Measurements from ENCODE around the gene KDM4B.

Gene KDM4B

DNA sequence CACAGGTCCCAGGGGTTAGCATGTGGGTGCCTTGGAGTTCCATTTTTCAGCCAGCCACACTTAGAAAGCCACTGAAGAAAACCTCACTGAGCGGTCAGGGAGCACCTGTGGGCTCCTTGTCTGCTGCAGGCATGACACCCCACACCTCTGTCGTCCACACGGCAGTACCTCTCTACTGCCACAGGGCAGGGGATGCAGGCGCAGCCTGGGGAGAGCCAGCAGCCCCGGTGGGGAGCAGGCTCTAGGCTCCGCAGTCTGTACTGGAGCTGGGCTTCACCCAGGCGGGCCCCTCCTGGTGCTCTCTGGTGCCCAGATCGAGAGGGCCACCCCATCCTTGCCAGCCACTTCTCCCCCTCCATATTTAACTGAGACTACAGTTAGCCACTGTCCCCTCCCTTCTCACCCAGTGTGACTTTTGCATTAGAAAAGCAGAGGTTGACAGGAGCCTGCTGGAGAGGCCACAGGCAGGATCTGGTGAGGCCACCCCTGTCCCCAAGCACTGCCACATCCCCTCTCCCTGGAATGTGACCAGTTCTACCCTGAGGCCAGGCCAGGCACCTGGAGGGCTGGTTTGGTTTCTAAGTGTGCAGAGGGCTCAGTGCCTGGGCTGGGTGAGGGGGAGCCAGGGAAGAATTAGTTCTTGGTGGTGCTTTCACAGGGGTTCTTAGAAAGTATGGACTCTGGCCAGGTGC lies 104.4 kb downstream of the KDM4B start:
- Histone ChIP-seq H3K36me3 (ENCODE audit: control insufficient read depth, insufficient read depth, low read length) (peaks cover 22% of the 10 kb centered on the region), H3K9me3 (ENCODE audit: control insufficient read depth, insufficient read depth, low read length) (no peaks in the 10 kb centered on the region), H3K27me3 (ENCODE audit: control insufficient read depth, insufficient read depth, low read length) (no peaks in the 10 kb centered on the region), H3K9ac (ENCODE audit: low read depth, low read length) (peak overlapping the region; percentile 54), H3K4me3 (ENCODE audit: low read depth, low read length) (no peak overlapping the region), H3K4me1 (ENCODE audit: control insufficient read depth, insufficient read depth, low read length) (peaks cover 6% of the 10 kb centered on the region)

DNA sequence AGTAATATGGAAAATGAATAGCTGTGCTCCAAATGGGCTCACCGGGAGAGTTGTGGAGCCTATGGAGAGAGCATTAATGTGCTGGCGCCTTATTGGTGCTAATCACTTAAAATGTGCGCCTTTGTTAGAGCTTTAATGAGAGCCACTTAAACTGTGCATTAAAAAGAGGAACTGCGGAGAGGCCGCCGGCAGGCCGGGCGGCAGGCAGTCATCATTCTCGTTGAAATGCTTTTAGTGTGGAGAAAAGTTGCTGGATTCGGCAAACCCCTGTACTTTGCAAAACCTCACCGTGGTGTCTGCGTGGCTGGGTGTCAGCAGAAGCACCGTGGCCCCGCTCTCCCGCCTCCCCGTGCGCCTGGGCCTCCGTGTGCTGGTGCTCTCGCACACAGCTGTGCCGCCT lies 105.5 kb downstream of the KDM4B start:
- H3K27me3 ChIP-seq (ENCODE audit: control insufficient read depth, insufficient read depth, low read length): no peaks in the 10 kb centered on the region
- H3K9ac ChIP-seq (ENCODE audit: low read depth, low read length): peak overlapping the region; percentile 54
- no peaks in the 10 kb centered on the region for H3K9me3 ChIP-seq (ENCODE audit: control insufficient read depth, insufficient read depth, low read length)
- H3K36me3 ChIP-seq (ENCODE audit: control insufficient read depth, insufficient read depth, low read length): peaks cover 32% of the 10 kb centered on the region
- no peak overlapping the region for H3K4me3 ChIP-seq (ENCODE audit: low read depth, low read length)
- peaks cover 6% of the 10 kb centered on the region for H3K4me1 ChIP-seq (ENCODE audit: control insufficient read depth, insufficient read depth, low read length)

DNA sequence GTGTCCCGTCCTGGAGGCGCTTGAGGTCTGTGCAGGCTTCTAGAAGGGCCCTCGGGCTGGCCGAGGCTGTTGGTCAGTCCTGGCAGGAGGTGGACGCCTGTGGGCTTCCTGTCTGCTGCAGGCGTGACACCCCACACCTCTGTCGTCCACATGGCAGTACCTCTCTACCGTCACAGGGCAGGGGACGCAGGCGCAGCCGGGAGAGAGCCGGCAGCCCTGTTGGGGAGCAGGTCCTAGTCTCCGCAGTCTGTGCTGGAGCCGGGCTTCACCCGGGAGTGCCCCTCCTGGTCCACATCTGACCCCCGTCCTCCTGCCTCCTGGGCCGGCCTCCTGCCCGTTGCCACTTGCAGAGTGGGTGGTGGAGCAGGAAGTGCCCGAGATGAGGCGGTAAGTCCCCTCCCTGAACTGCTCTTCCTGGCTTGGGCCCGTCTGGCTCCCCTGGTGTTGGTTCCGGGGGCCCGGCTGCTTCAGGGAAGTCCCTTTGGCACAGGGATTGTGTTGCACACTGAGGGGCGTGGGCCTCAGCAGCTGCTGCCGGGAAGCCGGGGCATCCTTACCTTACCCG lies 106.0 kb downstream of the KDM4B start:
- Histone ChIP-seq H3K27me3 (ENCODE audit: control insufficient read depth, insufficient read depth, low read length) (no peaks in the 10 kb centered on the region), H3K4me1 (ENCODE audit: control insufficient read depth, insufficient read depth, low read length) (peaks cover 4% of the 10 kb centered on the region), H3K9me3 (ENCODE audit: control insufficient read depth, insufficient read depth, low read length) (no peaks in the 10 kb centered on the region), H3K36me3 (ENCODE audit: control insufficient read depth, insufficient read depth, low read length) (peaks cover 33% of the 10 kb centered on the region), H3K4me3 (ENCODE audit: low read depth, low read length) (no peak overlapping the region), H3K9ac (ENCODE audit: low read depth, low read length) (no peak overlapping the region)

DNA sequence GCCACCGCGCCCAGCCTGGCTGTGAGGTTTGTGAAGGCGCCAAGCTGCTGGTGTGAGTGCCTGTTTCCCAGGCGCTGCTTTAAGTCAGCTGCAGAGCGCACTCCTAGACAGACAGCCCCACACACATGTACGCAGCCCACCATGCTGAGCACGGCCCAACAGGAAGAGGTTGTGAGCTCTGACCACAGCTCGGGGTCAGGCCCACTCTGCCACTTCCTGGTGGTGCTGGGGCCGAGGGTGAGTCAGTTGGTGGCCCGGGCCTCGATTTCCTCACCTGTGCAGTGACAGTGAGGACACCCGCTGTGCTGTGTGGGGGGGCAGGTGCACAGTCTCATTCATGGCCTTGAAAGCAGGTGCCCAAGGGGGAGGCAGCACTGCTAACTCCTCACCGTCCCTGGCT lies 106.7 kb downstream of the KDM4B start:
- H3K4me1 ChIP-seq (ENCODE audit: control insufficient read depth, insufficient read depth, low read length): peaks cover 4% of the 10 kb centered on the region
- no peaks in the 10 kb centered on the region for H3K9me3 ChIP-seq (ENCODE audit: control insufficient read depth, insufficient read depth, low read length)
- no peak overlapping the region for H3K9ac ChIP-seq (ENCODE audit: low read depth, low read length)
- no peaks in the 10 kb centered on the region for H3K27me3 ChIP-seq (ENCODE audit: control insufficient read depth, insufficient read depth, low read length)
- H3K36me3 ChIP-seq (ENCODE audit: control insufficient read depth, insufficient read depth, low read length): peaks cover 33% of the 10 kb centered on the region
- H3K4me3 ChIP-seq (ENCODE audit: low read depth, low read length): no peak overlapping the region

DNA sequence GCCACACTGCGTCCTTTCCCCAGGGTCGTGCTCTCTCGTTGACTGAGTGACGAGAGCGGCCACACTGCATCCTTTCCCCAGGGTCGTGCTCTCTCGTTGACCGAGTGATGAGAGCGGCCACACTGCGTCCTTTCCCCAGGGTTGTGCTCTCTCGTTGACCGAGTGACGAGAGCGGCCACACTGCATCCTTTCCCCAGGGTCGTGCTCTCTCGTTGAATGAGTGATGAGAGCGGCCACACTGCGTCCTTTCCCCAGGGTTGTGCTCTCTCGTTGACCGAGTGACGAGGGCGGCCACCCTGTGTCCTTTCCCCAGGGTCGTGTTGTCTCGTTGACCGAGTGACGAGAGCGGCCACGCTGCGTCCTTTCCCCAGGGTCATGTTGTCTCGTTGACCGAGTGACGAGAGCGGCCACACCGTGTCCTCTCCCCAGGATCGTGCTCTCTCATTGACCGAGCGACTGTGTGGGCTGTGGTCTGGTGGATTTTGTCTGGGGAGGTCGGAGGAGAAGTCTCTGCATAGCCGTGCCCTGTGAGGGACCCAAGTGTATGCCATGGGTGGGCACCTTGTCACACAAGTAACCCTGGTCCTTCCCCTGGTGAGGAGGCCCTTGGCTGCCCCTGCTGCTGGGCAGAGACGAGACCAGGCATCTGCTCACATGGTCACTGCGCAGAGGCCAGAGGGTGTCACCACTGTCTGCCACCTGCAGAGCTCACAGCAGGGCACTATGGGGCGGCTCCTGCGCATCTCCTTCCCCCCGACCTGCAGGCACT lies 107.7 kb downstream of the KDM4B start:
- Histone ChIP-seq H3K4me3 (ENCODE audit: low read depth, low read length) (no peak overlapping the region), H3K9me3 (ENCODE audit: control insufficient read depth, insufficient read depth, low read length) (no peaks in the 10 kb centered on the region), H3K27me3 (ENCODE audit: control insufficient read depth, insufficient read depth, low read length) (no peaks in the 10 kb centered on the region), H3K36me3 (ENCODE audit: control insufficient read depth, insufficient read depth, low read length) (peaks cover 32% of the 10 kb centered on the region), H3K9ac (ENCODE audit: low read depth, low read length) (no peak overlapping the region), H3K4me1 (ENCODE audit: control insufficient read depth, insufficient read depth, low read length) (peaks cover 4% of the 10 kb centered on the region)

DNA sequence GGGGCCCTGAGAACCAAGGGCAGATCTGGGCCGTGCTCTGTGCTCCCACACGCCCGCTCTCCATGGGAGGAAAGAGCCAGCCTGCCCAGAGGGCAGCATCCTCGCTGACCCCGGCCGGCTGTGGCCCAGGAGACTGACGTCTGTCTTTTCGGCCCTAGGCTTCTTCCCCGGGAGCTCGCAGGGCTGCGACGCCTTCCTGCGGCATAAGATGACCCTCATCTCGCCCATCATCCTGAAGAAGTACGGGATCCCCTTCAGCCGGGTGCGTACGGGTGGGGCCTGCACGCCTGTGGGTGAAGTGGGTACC lies 108.2 kb downstream of the KDM4B start:
- H3K9me3 ChIP-seq (ENCODE audit: control insufficient read depth, insufficient read depth, low read length): no peaks in the 10 kb centered on the region
- no peaks in the 10 kb centered on the region for H3K27me3 ChIP-seq (ENCODE audit: control insufficient read depth, insufficient read depth, low read length)
- no peak overlapping the region for H3K9ac ChIP-seq (ENCODE audit: low read depth, low read length)
- H3K4me3 ChIP-seq (ENCODE audit: low read depth, low read length): no peak overlapping the region
- peaks cover 36% of the 10 kb centered on the region for H3K36me3 ChIP-seq (ENCODE audit: control insufficient read depth, insufficient read depth, low read length)
- H3K4me1 ChIP-seq (ENCODE audit: control insufficient read depth, insufficient read depth, low read length): peaks cover 4% of the 10 kb centered on the region

DNA sequence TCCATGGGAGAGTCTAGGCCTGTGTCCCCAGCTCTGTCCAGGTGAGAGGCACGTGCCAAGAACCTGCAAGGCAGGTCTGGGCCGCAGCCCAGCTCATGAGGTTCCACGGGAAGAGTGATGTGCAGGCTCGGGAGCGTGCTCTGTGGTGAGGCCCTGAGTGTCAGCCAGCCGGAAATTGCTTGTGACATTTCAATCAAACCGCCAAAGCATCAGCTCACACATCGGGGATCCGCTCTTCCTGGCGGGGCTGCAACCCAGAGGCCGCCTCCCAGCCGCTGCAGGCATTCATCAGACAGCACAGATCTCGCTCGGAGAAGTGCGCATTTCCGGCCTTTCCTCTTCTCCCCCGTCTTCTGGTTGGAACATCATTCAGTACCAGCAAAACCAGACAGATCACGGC lies 109.3 kb downstream of the KDM4B start:
- no peaks in the 10 kb centered on the region for H3K27me3 ChIP-seq (ENCODE audit: control insufficient read depth, insufficient read depth, low read length)
- no peaks in the 10 kb centered on the region for H3K9me3 ChIP-seq (ENCODE audit: control insufficient read depth, insufficient read depth, low read length)
- H3K4me1 ChIP-seq (ENCODE audit: control insufficient read depth, insufficient read depth, low read length): peaks cover 4% of the 10 kb centered on the region
- H3K36me3 ChIP-seq (ENCODE audit: control insufficient read depth, insufficient read depth, low read length): peaks cover 37% of the 10 kb centered on the region
- no peak overlapping the region for H3K9ac ChIP-seq (ENCODE audit: low read depth, low read length)
- no peak overlapping the region for H3K4me3 ChIP-seq (ENCODE audit: low read depth, low read length)

DNA sequence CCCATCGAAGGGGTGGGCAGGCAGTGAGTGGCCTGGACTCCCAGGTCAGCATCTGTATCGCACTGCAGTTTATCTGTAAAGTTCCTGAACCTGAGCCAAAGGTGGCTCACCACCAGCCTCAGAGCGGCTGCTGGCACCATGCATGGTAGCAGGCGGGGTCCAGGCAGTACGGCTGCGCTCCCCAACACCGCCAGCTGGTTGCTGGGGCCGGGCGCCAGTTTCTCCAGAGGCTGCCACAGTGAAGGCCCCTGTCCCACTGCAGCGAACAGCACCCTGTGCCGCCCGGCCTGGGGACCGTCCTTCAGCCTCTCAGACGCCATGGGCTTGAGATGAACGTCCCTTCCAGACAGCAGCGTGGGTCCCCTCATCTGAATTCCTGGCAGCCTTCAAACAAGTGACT lies 109.8 kb downstream of the KDM4B start:
- Histone ChIP-seq H3K4me1 (ENCODE audit: control insufficient read depth, insufficient read depth, low read length) (peaks cover 2% of the 10 kb centered on the region), H3K36me3 (ENCODE audit: control insufficient read depth, insufficient read depth, low read length) (peaks cover 36% of the 10 kb centered on the region)

DNA sequence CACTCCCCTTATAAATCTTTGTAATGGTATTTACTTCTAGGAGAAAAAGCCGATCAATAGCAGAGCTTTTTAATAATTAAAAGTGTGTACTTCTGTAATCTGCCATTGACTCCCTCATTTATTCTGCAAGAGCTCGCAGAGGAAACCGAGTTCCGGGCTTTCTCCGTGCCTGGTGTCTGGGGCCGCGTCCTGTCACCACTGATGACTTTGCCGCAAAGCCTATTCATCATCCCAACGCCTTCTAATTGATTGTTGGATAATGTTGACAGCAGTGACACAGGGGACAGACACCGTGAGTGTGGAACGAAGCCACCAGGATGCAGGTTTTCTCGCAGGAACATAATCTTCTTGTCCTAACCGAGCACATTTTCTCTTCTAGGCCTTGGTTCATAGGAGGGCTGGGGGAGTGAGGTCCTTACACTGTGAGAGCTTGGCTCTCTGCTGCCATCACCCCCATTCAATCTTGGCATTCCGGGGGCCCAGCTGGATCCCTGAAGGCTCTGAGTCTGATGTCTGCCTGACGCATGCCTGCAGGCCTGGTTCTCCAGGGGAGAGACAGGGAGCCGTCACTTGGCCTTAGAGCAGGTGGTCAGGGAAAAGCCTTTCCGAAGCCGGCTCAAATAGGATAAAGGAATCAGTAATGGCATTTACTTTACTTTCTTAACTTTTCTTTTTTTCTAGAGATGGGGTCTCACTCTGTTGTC lies 110.3 kb downstream of the KDM4B start:
- no peaks in the 10 kb centered on the region for H3K4me1 ChIP-seq (ENCODE audit: control insufficient read depth, insufficient read depth, low read length)
- H3K9me3 ChIP-seq (ENCODE audit: control insufficient read depth, insufficient read depth, low read length): no peaks in the 10 kb centered on the region
- peaks cover 36% of the 10 kb centered on the region for H3K36me3 ChIP-seq (ENCODE audit: control insufficient read depth, insufficient read depth, low read length)
- H3K4me3 ChIP-seq (ENCODE audit: low read depth, low read length): no peak overlapping the region
- H3K9ac ChIP-seq (ENCODE audit: low read depth, low read length): no peak overlapping the region
- no peaks in the 10 kb centered on the region for H3K27me3 ChIP-seq (ENCODE audit: control insufficient read depth, insufficient read depth, low read length)

More for the DNA sequence above, 109.8 kb downstream of the KDM4B start:
- Histone ChIP-seq H3K9me3 (ENCODE audit: control insufficient read depth, insufficient read depth, low read length) (no peaks in the 10 kb centered on the region), H3K4me3 (ENCODE audit: low read depth, low read length) (no peak overlapping the region), H3K9ac (ENCODE audit: low read depth, low read length) (no peak overlapping the region), H3K27me3 (ENCODE audit: control insufficient read depth, insufficient read depth, low read length) (no peaks in the 10 kb centered on the region)

DNA sequence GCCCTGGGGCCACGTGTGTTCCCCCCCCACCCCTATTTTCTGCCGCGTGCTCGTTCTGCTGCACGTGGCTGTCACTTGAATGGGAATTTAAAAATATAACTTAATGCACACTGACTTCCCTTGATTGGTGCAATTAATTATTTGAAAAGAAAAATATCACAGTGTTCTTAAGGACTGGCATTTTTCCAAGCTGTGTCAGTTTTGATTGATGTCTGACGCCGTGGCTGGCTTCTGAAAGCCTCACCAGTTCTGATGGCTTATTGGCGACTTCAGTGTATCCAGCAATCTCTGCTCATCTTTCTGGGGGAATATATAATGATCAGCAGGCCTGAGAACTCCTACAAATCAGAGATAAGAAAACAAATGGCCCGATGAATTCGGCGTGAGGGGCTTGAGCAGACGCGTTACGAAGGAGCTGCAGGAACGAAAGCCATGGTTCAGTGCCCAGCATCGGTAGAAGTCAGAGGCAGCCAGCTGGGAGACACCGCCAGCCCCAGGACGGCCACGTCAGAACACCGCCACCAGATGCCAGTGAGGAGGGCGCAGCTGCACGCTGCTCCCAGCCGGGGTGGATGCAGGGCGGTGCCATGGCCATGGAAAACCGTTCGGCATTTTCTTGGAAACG lies 111.2 kb downstream of the KDM4B start:
- Histone ChIP-seq H3K9me3 (ENCODE audit: control insufficient read depth, insufficient read depth, low read length) (no peaks in the 10 kb centered on the region), H3K4me3 (ENCODE audit: low read depth, low read length) (no peak overlapping the region), H3K4me1 (ENCODE audit: control insufficient read depth, insufficient read depth, low read length) (no peaks in the 10 kb centered on the region), H3K27me3 (ENCODE audit: control insufficient read depth, insufficient read depth, low read length) (no peaks in the 10 kb centered on the region), H3K9ac (ENCODE audit: low read depth, low read length) (no peak overlapping the region), H3K36me3 (ENCODE audit: control insufficient read depth, insufficient read depth, low read length) (peaks cover 36% of the 10 kb centered on the region)

DNA sequence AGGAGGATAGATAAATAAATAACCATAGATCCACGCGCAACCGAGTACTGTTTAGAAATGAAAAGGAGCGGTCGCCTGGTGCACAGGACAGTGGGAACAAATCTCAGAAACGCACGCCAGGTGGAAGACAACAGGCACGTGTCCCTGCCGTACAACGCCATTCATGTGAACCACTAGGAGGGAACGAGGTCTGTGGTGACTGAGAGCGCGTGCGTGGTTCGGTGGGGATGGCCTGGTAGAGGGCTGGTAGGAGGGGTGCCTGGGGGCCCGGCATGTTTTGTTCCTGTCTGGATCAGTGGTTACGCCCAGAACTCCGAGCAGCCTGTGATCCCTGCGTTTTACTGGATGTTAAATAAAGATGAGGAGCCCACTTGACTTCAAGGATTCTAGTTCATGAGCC lies 111.9 kb downstream of the KDM4B start:
- Histone ChIP-seq H3K36me3 (ENCODE audit: control insufficient read depth, insufficient read depth, low read length) (peaks cover 31% of the 10 kb centered on the region), H3K4me3 (ENCODE audit: low read depth, low read length) (no peak overlapping the region), H3K4me1 (ENCODE audit: control insufficient read depth, insufficient read depth, low read length) (no peaks in the 10 kb centered on the region), H3K9me3 (ENCODE audit: control insufficient read depth, insufficient read depth, low read length) (no peaks in the 10 kb centered on the region), H3K27me3 (ENCODE audit: control insufficient read depth, insufficient read depth, low read length) (no peaks in the 10 kb centered on the region), H3K9ac (ENCODE audit: low read depth, low read length) (no peak overlapping the region)
